ENCODE data around the gene PRKACG.

Gene PRKACG

GRCh38 chr9:69003051-69003450, 10.9 kb downstream of the PRKACG start:
- ChIA-PET POLR2A (interaction anchor here (0.7 kb wide), 1 partner anchor 56 kb away, joined by 3 read pairs; no protein-coding TSS in a partner anchor), CTCF (interaction anchor here (1.1 to 2.1 kb wide), 3 partner anchors 9 to 420 kb away, joined by 4 to 16 read pairs (median 5); no protein-coding TSS in a partner anchor)
- TF ChIP-seq CTCF (IDR thresholded peaks at IDR 0.05; ENCODE audit: insufficient read depth, low read length, missing control alignments), result no peak
- DNase-seq (ENCODE audit: low read depth, low spot score), result no peak
- H3K4me3 ChIP-seq (ENCODE audit: low read depth, low read length), result no peak overlapping the region

- POLR2A ChIA-PET, result interaction anchor here (0.5 kb wide), 1 partner anchor 417 kb away, joined by 3 read pairs; no protein-coding TSS in a partner anchor
- no peak for DNase-seq (ENCODE audit: low read depth, low spot score)
- CTCF ChIA-PET, result interaction anchor here (1.1 to 2.1 kb wide), 3 partner anchors 8 to 418 kb away, joined by 4 to 16 read pairs (median 5); no protein-coding TSS in a partner anchor
- no peak for TF ChIP-seq CTCF (IDR thresholded peaks at IDR 0.05; ENCODE audit: insufficient read depth, low read length, missing control alignments)
- no peak overlapping the region for H3K4me3 ChIP-seq (ENCODE audit: low read depth, low read length)
Measured at GRCh38 chr9:69001921-69002320, 12.0 kb downstream of the PRKACG start.

GRCh38 chr9:68999393-69000105, 14.4 kb downstream of the PRKACG start:
- TF ChIP-seq CTCF (IDR thresholded peaks at IDR 0.05; ENCODE audit: insufficient read depth, low read length, missing control alignments), result peak; percentile 82
- POLR2A ChIA-PET, result no interaction called here
- no peak overlapping the region for H3K4me3 ChIP-seq (ENCODE audit: low read depth, low read length)
- CTCF ChIA-PET, result interaction anchor here (0.6 to 1.8 kb wide), 13 partner anchors 9 to 416 kb away, joined by 3 to 22 read pairs (median 3); no protein-coding TSS in a partner anchor
- peak; percentile 12 for DNase-seq (ENCODE audit: low read depth, low spot score)

- TF ChIP-seq CTCF (IDR thresholded peaks at IDR 0.05; ENCODE audit: insufficient read depth, low read length, missing control alignments), result no peak
- ChIA-PET CTCF (interaction anchor here (0.8 to 2.2 kb wide), 8 partner anchors 8 to 416 kb away, joined by 3 to 22 read pairs (median 5); no protein-coding TSS in a partner anchor), POLR2A (no interaction called here)
- no peak overlapping the region for H3K4me3 ChIP-seq (ENCODE audit: low read depth, low read length)
- no peak for DNase-seq (ENCODE audit: low read depth, low spot score)
Measured at GRCh38 chr9:68998812-68999211, 15.1 kb downstream of the PRKACG start.

GRCh38 chr9:68998385-68998784, 15.5 kb downstream of the PRKACG start:
- no peak overlapping the region for H3K4me3 ChIP-seq (ENCODE audit: low read depth, low read length)
- no peak for TF ChIP-seq CTCF (IDR thresholded peaks at IDR 0.05; ENCODE audit: insufficient read depth, low read length, missing control alignments)
- ChIA-PET CTCF (interaction anchor here (1.0 to 2.2 kb wide), 4 partner anchors 31 to 416 kb away, joined by 3 to 6 read pairs (median 4); no protein-coding TSS in a partner anchor), POLR2A (no interaction called here)
- no peak for DNase-seq (ENCODE audit: low read depth, low spot score)

- CTCF ChIA-PET, result interaction anchor here (0.7 to 2.2 kb wide), 4 partner anchors 10 to 415 kb away, joined by 3 to 6 read pairs (median 4); no protein-coding TSS in a partner anchor
- TF ChIP-seq CTCF (IDR thresholded peaks at IDR 0.05; ENCODE audit: insufficient read depth, low read length, missing control alignments), result no peak
- DNase-seq (ENCODE audit: low read depth, low spot score), result no peak
- no peak overlapping the region for H3K4me3 ChIP-seq (ENCODE audit: low read depth, low read length)
- POLR2A ChIA-PET, result no interaction called here
Measured at GRCh38 chr9:68997666-68998065, 16.2 kb downstream of the PRKACG start.
